ENCODE results near the gene WASF2. TPM values are rescaled to one million over a fixed set of nuclear protein-coding genes. Genes with fewer than 3 reads are reported as not detected.

The WASF2 gene
- polyA plus RNA-seq, 4 donors: 19.5 to 60.4 (median 34.9) TPM

GRCh38 chr1:27402349-27402754 is 87.6 kb downstream of the WASF2 start:
- Histone ChIP-seq H3K4me1 (ENCODE audit: control insufficient read depth in 3 of 3, insufficient read depth in 2 of 3, low read depth in 1 of 3, low read length in 2 of 3) (peaks cover 0 to 31% (median 0%) of the 10 kb centered on the region in 3 donors), H3K27ac (ENCODE audit: low read depth in 1 of 3, low read length in 2 of 3) (peak overlapping the region in 2 of 3 donors; percentile 68 to 78), H3K27me3 (ENCODE audit: control insufficient read depth in 3 of 3, insufficient read depth in 3 of 3, low read length in 3 of 3) (no peaks in the 10 kb centered on the region), H3K9me3 (ENCODE audit: control insufficient read depth in 2 of 2, insufficient read depth in 1 of 2, low read depth in 1 of 2, low read length in 1 of 2) (no peaks in the 10 kb centered on the region), H3K4me3 (ENCODE audit: low read depth in 1 of 3, low read length in 3 of 3) (no peak overlapping the region), H3K36me3 (ENCODE audit: control insufficient read depth in 3 of 3, insufficient read depth in 2 of 3, low read depth in 1 of 3, low read length in 3 of 3) (peaks cover 1 to 49% (median 8%) of the 10 kb centered on the region in 3 donors)
- FAIRE-seq: no peak
- DNase-seq: peak; percentile 63 to 81
- WGBS, 3 donors: 29 to 43% (median 37%) methylated on average over 8 of the region's 8 CpGs

- no peaks in the 10 kb centered on the region for H3K9me3 ChIP-seq (ENCODE audit: control insufficient read depth in 2 of 2, insufficient read depth in 1 of 2, low read depth in 1 of 2, low read length in 1 of 2)
- H3K4me1 ChIP-seq (ENCODE audit: control insufficient read depth in 3 of 3, insufficient read depth in 2 of 3, low read depth in 1 of 3, low read length in 2 of 3): peaks cover 0 to 31% (median 0%) of the 10 kb centered on the region in 3 donors
- H3K4me3 ChIP-seq (ENCODE audit: low read depth in 1 of 3, low read length in 3 of 3): no peak overlapping the region
- FAIRE-seq (no peak), DNase-seq (no peak)
- H3K27ac ChIP-seq (ENCODE audit: low read depth in 1 of 3, low read length in 2 of 3): no peak overlapping the region
- 84 to 92% (median 92%) methylated on average over 5 of the region's 5 CpGs for WGBS, 3 donors
- H3K36me3 ChIP-seq (ENCODE audit: control insufficient read depth in 3 of 3, insufficient read depth in 2 of 3, low read depth in 1 of 3, low read length in 3 of 3): peaks cover 0 to 35% (median 0%) of the 10 kb centered on the region in 3 donors
- H3K27me3 ChIP-seq (ENCODE audit: control insufficient read depth in 3 of 3, insufficient read depth in 3 of 3, low read length in 3 of 3): no peaks in the 10 kb centered on the region
Measured at GRCh38 chr1:27400963-27401341, 89.0 kb downstream of the WASF2 start.

- Histone ChIP-seq H3K27me3 (ENCODE audit: control insufficient read depth in 3 of 3, insufficient read depth in 3 of 3, low read length in 3 of 3) (no peaks in the 10 kb centered on the region), H3K27ac (ENCODE audit: low read depth in 1 of 3, low read length in 2 of 3) (no peak overlapping the region), H3K4me1 (ENCODE audit: control insufficient read depth in 3 of 3, insufficient read depth in 2 of 3, low read depth in 1 of 3, low read length in 2 of 3) (peaks cover 0 to 31% (median 0%) of the 10 kb centered on the region in 3 donors), H3K4me3 (ENCODE audit: low read depth in 1 of 3, low read length in 3 of 3) (no peak overlapping the region), H3K36me3 (ENCODE audit: control insufficient read depth in 3 of 3, insufficient read depth in 2 of 3, low read depth in 1 of 3, low read length in 3 of 3) (peaks cover 0 to 31% (median 0%) of the 10 kb centered on the region in 3 donors), H3K9me3 (ENCODE audit: control insufficient read depth in 2 of 2, insufficient read depth in 1 of 2, low read depth in 1 of 2, low read length in 1 of 2) (no peaks in the 10 kb centered on the region)
- DNase-seq: no peak
- no peak for FAIRE-seq
- 42 to 54% (median 53%) methylated on average over 13 of the region's 13 CpGs for WGBS, 3 donors
Measured at GRCh38 chr1:27400082-27400962, 89.6 kb downstream of the WASF2 start.

- Histone ChIP-seq H3K9me3 (ENCODE audit: control insufficient read depth in 2 of 2, insufficient read depth in 1 of 2, low read depth in 1 of 2, low read length in 1 of 2) (no peaks in the 10 kb centered on the region), H3K4me1 (ENCODE audit: control insufficient read depth in 3 of 3, insufficient read depth in 2 of 3, low read depth in 1 of 3, low read length in 2 of 3) (peaks cover 0 to 31% (median 0%) of the 10 kb centered on the region in 3 donors), H3K27ac (ENCODE audit: low read depth in 1 of 3, low read length in 2 of 3) (no peak overlapping the region), H3K27me3 (ENCODE audit: control insufficient read depth in 3 of 3, insufficient read depth in 3 of 3, low read length in 3 of 3) (no peaks in the 10 kb centered on the region), H3K4me3 (ENCODE audit: low read depth in 1 of 3, low read length in 3 of 3) (no peak overlapping the region), H3K36me3 (ENCODE audit: control insufficient read depth in 3 of 3, insufficient read depth in 2 of 3, low read depth in 1 of 3, low read length in 3 of 3) (peaks cover 0 to 23% (median 0%) of the 10 kb centered on the region in 3 donors)
- FAIRE-seq (no peak), DNase-seq (no peak)
- WGBS, 3 donors: 48 to 59% (median 50%) methylated on average over 18 to 19 of the region's 19 CpGs
Measured at GRCh38 chr1:27399251-27400025, 90.5 kb downstream of the WASF2 start.

- Histone ChIP-seq H3K4me3 (ENCODE audit: low read depth in 1 of 3, low read length in 3 of 3) (no peak overlapping the region), H3K36me3 (ENCODE audit: control insufficient read depth in 3 of 3, insufficient read depth in 2 of 3, low read depth in 1 of 3, low read length in 3 of 3) (peaks cover 0 to 18% (median 0%) of the 10 kb centered on the region in 3 donors), H3K27ac (ENCODE audit: low read depth in 1 of 3, low read length in 2 of 3) (no peak overlapping the region), H3K4me1 (ENCODE audit: control insufficient read depth in 3 of 3, insufficient read depth in 2 of 3, low read depth in 1 of 3, low read length in 2 of 3) (peaks cover 0 to 29% (median 0%) of the 10 kb centered on the region in 3 donors), H3K27me3 (ENCODE audit: control insufficient read depth in 3 of 3, insufficient read depth in 3 of 3, low read length in 3 of 3) (no peaks in the 10 kb centered on the region), H3K9me3 (ENCODE audit: control insufficient read depth in 2 of 2, insufficient read depth in 1 of 2, low read depth in 1 of 2, low read length in 1 of 2) (no peaks in the 10 kb centered on the region)
- no peak for DNase-seq
- 50 to 77% (median 65%) methylated on average over 4 of the region's 4 CpGs for WGBS, 3 donors
- FAIRE-seq: no peak
Measured at GRCh38 chr1:27398405-27399149, 91.4 kb downstream of the WASF2 start.

- no peak for FAIRE-seq
- DNase-seq: no peak
- Histone ChIP-seq H3K27ac (ENCODE audit: low read depth in 1 of 3, low read length in 2 of 3) (no peak overlapping the region), H3K9me3 (ENCODE audit: control insufficient read depth in 2 of 2, insufficient read depth in 1 of 2, low read depth in 1 of 2, low read length in 1 of 2) (no peaks in the 10 kb centered on the region), H3K36me3 (ENCODE audit: control insufficient read depth in 3 of 3, insufficient read depth in 2 of 3, low read depth in 1 of 3, low read length in 3 of 3) (peaks cover 0 to 12% (median 0%) of the 10 kb centered on the region in 3 donors), H3K4me3 (ENCODE audit: low read depth in 1 of 3, low read length in 3 of 3) (no peak overlapping the region), H3K4me1 (ENCODE audit: control insufficient read depth in 3 of 3, insufficient read depth in 2 of 3, low read depth in 1 of 3, low read length in 2 of 3) (peaks cover 0 to 27% (median 0%) of the 10 kb centered on the region in 3 donors), H3K27me3 (ENCODE audit: control insufficient read depth in 3 of 3, insufficient read depth in 3 of 3, low read length in 3 of 3) (peaks cover 0 to 7% (median 0%) of the 10 kb centered on the region in 3 donors)
- WGBS, 3 donors: 62 to 75% (median 73%) methylated on average over 7 of the region's 7 CpGs
Measured at GRCh38 chr1:27397749-27398148, 92.2 kb downstream of the WASF2 start.

GRCh38 chr1:27397110-27397509 is 92.9 kb downstream of the WASF2 start:
- WGBS, 3 donors: 75 to 90% (median 84%) methylated on average over 3 of the region's 3 CpGs
- FAIRE-seq: no peak
- no peak overlapping the region for H3K4me3 ChIP-seq (ENCODE audit: low read depth in 1 of 3, low read length in 3 of 3)

More at GRCh38 chr1:27397110-27397509, 92.9 kb downstream of the WASF2 start:
- peaks cover 0 to 6% (median 0%) of the 10 kb centered on the region in 3 donors for H3K36me3 ChIP-seq (ENCODE audit: control insufficient read depth in 3 of 3, insufficient read depth in 2 of 3, low read depth in 1 of 3, low read length in 3 of 3)
- H3K27me3 ChIP-seq (ENCODE audit: control insufficient read depth in 3 of 3, insufficient read depth in 3 of 3, low read length in 3 of 3): peaks cover 0 to 11% (median 0%) of the 10 kb centered on the region in 3 donors
- no peaks in the 10 kb centered on the region for H3K9me3 ChIP-seq (ENCODE audit: control insufficient read depth in 2 of 2, insufficient read depth in 1 of 2, low read depth in 1 of 2, low read length in 1 of 2)
- peaks cover 0 to 25% (median 0%) of the 10 kb centered on the region in 3 donors for H3K4me1 ChIP-seq (ENCODE audit: control insufficient read depth in 3 of 3, insufficient read depth in 2 of 3, low read depth in 1 of 3, low read length in 2 of 3)
- no peak for DNase-seq
- H3K27ac ChIP-seq (ENCODE audit: low read depth in 1 of 3, low read length in 2 of 3): no peak overlapping the region
